Muscle layer of colon (tissue), 2 donors: Measurements from ENCODE around the gene ZNF142.
A peak's percentile ranks its signal among the peaks of the same experiment; 100 is the strongest.

Experiments used
- H3K27ac ChIP-seq: one replicate; pipeline ENCODE4 v1.7.0; 2013; ENCODE audit warnings: low read depth, mild to moderate bottlenecking, low read length, moderate library complexity
- H3K27me3 ChIP-seq, 2 donors: one replicate each; pipeline ENCODE4 v1.7.0; 2013; ENCODE audit warnings: low read length in 2 of 2, mild to moderate bottlenecking in 2 of 2; ENCODE audit not compliant: insufficient read depth in 2 of 2, control insufficient read depth in 1 of 2
- H3K36me3 ChIP-seq: one replicate; pipeline ENCODE4 v1.7.0; 2013; ENCODE audit warnings: mild to moderate bottlenecking, low read length; ENCODE audit not compliant: insufficient read depth
- H3K4me1 ChIP-seq: one replicate; pipeline ENCODE4 v1.7.0; 2013; ENCODE audit warnings: mild to moderate bottlenecking, low read length; ENCODE audit not compliant: insufficient read depth
- H3K4me3 ChIP-seq, 2 donors: one replicate each; pipeline ENCODE4 v1.7.0; 2013; ENCODE audit warnings: low read length in 2 of 2, low read depth in 1 of 2, mild to moderate bottlenecking in 1 of 2, moderate library complexity in 1 of 2
- H3K9ac ChIP-seq: one replicate; pipeline ENCODE4 v1.7.0; 2013; ENCODE audit warnings: low read length
- H3K9me3 ChIP-seq: one replicate; pipeline ENCODE4 v1.7.0; 2013; ENCODE audit warnings: mild to moderate bottlenecking, low read length
- donor health status: abdominal sarcoma.
- donor health status: Adenocarcinoma of cecum.

Gene ZNF142

GRCh38 chr2:218621007-218621406 lies 38.4 kb downstream of the ZNF142 start:
- Histone ChIP-seq H3K27me3 (no peaks in the 10 kb centered on the region), H3K4me1 (peaks cover 6% of the 10 kb centered on the region), H3K4me3 (no peak overlapping the region), H3K9me3 (no peaks in the 10 kb centered on the region), H3K9ac (no peak overlapping the region), H3K27ac (no peak overlapping the region), H3K36me3 (peaks cover 13% of the 10 kb centered on the region)

GRCh38 chr2:218618102-218618860 lies 41.1 kb downstream of the ZNF142 start:
- peaks cover 8% of the 10 kb centered on the region for H3K36me3 ChIP-seq
- H3K4me1 ChIP-seq = peaks cover 18% of the 10 kb centered on the region
- no peak overlapping the region for H3K4me3 ChIP-seq
- H3K9me3 ChIP-seq = no peaks in the 10 kb centered on the region
- no peak overlapping the region for H3K27ac ChIP-seq
- H3K27me3 ChIP-seq = no peaks in the 10 kb centered on the region
- H3K9ac ChIP-seq = no peak overlapping the region

GRCh38 chr2:218615868-218616315 lies 43.5 kb downstream of the ZNF142 start:
- Histone ChIP-seq H3K4me1 (peaks cover 18% of the 10 kb centered on the region), H3K36me3 (peaks cover under 1% of the 10 kb centered on the region), H3K4me3 (no peak overlapping the region)

DNA sequence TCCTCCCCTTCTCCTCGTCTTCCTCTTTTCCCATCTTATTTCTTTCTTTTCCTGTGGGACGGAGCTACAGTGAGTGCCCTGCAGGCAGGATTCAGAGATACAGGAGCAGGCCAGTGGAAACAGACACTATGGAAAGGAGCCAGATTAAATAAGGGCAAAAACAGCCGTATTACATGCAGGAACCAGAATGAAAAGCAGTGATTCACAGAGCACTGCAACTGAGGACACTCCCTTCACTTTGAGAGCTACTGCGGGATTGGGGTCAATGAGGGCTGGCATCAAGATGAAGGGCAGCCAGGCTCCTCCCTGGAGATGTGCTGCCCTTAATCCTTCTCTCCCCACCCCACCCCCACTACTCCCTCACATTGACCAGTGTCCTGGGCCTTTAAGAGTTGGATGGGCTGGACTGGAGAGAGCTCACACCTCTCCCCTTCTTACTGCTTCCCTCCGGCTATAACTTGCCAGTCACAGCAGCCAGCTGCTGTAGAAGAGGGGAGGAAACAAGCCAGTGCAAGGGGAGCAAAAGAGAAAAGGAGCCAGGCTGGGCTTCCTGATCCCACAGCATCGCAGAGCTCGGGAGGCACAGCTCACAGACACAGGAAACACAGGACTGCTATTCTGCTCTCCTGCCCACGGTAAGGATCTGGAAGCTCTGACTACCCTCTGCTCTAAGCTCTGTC lies 51.8 kb downstream of the ZNF142 start, which contains the start of gene PLCD4:
PLCD4 (plus strand) TSS at position 464 of the 680 bp plus-strand sequence. CDS start 7,841 bp downstream, outside the sequence.
- H3K27me3 ChIP-seq = no peaks in the 10 kb centered on the region
- no peaks in the 10 kb centered on the region for H3K9me3 ChIP-seq
- H3K4me3 ChIP-seq = peak within 1 kb of the TSS; percentile 17 to 70
- peaks cover 24% of the 10 kb centered on the region for H3K4me1 ChIP-seq
- peak within 1 kb of the TSS; percentile 79 for H3K9ac ChIP-seq
- H3K36me3 ChIP-seq = no peaks in the 10 kb centered on the region
- peak within 1 kb of the TSS; percentile 61 for H3K27ac ChIP-seq

More at GRCh38 chr2:218615868-218616315, 43.5 kb downstream of the ZNF142 start:
- no peaks in the 10 kb centered on the region for H3K27me3 ChIP-seq
- peak overlapping the region; percentile 68 for H3K27ac ChIP-seq
- H3K9me3 ChIP-seq = no peaks in the 10 kb centered on the region
- no peak overlapping the region for H3K9ac ChIP-seq

GRCh38 chr2:218605432-218605831 lies 54.0 kb downstream of the ZNF142 start:
- no peak overlapping the region for H3K9ac ChIP-seq
- H3K27me3 ChIP-seq = no peaks in the 10 kb centered on the region
- no peaks in the 10 kb centered on the region for H3K9me3 ChIP-seq
- H3K27ac ChIP-seq = no peak overlapping the region
- H3K4me3 ChIP-seq = no peak overlapping the region
- H3K4me1 ChIP-seq = peaks cover 24% of the 10 kb centered on the region
- H3K36me3 ChIP-seq = no peaks in the 10 kb centered on the region
